Neural progenitor cell (in vitro differentiated cells): ENCODE results near the gene CLIC4.

Source experiments
- EZH2phosphoT487 ChIP-seq: fragments of 200-600 bp; sonication (generic); IDR thresholded peaks from 2 replicates; pipeline ENCODE4 v1.6.1; 2017; ENCODE audit warnings: antibody characterized with exemption
- TF ChIP-seq, protein P1 (sequence below): fragments of 200-600 bp; sonication (generic); IDR thresholded peaks from 2 replicates; pipeline ENCODE4 v1.5.1; 2017; ENCODE audit warnings: antibody characterized with exemption, mild to moderate bottlenecking

DNA sequence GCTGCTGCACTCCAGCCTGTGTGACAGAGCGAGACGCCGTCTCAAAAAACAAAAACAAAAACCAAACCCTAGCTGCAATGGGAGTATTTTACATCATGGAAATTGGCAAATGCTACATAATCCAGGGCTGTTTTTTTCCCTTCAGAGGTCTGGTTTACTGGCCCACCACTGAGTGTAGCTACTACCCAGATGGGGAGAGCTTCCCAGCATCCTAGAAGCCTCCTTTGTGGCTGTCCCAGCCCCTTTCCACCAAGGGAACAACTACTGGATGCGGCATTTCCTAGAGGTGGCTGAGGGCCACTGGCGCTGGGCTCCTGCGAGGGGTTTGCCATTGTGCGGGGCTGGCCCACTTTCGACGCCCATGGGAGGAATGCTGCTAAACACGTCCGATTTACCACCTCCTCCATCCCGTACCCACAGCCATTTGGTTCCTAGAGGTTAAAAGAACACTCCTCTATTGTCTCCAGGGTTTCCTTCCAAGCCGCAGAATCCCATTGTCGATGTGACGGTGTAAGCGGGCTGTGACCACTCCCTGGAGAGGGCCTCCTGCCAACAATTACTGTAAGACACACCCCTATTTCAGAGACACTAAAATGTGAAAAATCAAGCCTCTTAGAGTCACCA is 129.5 kb downstream of the CLIC4 start:
- TF ChIP-seq, protein P1, sequence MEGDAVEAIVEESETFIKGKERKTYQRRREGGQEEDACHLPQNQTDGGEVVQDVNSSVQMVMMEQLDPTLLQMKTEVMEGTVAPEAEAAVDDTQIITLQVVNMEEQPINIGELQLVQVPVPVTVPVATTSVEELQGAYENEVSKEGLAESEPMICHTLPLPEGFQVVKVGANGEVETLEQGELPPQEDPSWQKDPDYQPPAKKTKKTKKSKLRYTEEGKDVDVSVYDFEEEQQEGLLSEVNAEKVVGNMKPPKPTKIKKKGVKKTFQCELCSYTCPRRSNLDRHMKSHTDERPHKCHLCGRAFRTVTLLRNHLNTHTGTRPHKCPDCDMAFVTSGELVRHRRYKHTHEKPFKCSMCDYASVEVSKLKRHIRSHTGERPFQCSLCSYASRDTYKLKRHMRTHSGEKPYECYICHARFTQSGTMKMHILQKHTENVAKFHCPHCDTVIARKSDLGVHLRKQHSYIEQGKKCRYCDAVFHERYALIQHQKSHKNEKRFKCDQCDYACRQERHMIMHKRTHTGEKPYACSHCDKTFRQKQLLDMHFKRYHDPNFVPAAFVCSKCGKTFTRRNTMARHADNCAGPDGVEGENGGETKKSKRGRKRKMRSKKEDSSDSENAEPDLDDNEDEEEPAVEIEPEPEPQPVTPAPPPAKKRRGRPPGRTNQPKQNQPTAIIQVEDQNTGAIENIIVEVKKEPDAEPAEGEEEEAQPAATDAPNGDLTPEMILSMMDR = no peak
- TF ChIP-seq EZH2phosphoT487 = no peak
